ENCODE data around the gene PDE9A.

GRCh38 chr21:42619166-42619565 is 34.3 kb upstream of the PDE9A start:
- TF ChIP-seq EZH2 (IDR thresholded peaks at IDR 0.05; ENCODE audit: insufficient read depth, poor library complexity, severe bottlenecking) (no peak), EZH2phosphoT487 (IDR thresholded peaks at IDR 0.05; ENCODE audit: insufficient read depth, low read depth) (no peak)
